ENCODE data around the gene SNX33.

DNA sequence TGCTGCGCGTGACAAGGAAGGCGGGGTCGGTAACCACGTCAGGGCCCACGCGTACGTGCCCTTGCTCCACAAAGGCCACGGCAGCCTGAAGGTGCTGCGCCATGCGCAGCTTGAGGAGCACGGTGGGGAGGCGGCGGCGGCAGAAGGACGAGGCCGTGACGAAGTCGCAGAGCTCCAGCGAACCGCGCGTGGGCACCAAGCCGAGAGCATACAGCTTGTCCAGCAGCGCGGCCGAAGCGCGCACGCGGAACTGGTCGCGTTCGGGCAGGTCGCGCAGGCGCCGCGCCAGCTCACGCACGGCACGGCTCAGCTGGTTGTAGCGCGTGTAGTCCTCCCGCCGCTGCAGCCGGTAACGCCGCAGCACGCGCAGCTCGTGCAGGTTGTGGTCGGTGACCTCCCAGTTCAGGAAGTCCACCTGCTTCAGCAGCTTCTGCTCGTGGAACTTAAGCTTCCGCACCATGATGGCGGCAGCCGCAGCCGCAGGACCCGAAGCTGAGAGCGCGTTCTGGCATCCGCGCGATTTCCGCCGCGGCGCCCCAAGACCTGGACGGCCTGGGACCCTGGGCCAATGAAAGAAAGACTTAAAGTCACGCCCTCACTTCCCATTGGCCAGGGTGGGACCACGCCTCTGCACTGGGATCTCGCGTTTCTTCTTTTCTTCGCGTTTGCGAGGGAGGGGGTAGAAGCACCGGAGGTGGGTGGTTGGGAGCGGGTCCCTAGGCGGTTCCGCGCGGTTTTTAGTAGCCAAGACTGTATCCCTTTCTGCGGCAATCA lies 7.8 kb upstream of the SNX33 start, which contains the start of gene IMP3:
- TF ChIP-seq CTCF (IDR thresholded peaks at IDR 0.05; ENCODE audit: low read length) (no peak), EZH2 (IDR thresholded peaks at IDR 0.05; ENCODE audit: borderline replicate concordance, low read length) (no peak)

Data from OCI-LY1 (cell line).